Effector CD4-positive, alpha-beta T cell (primary cell): Measurements from ENCODE around the gene KMT2C.
A peak's percentile ranks its signal among the peaks of the same experiment; 100 is the strongest.
"Not testable (repeated sequence)": the region's sequence is repeated elsewhere in the genome, so short reads cannot be mapped to it uniquely, and the experiment has no call there.

Experiments
- DNase-seq: peaks from one replicate; pipeline ENCODE4 v3.0.0-alpha.2; 2020
- total RNA-seq: gene quantifications from one replicate; lab custom pipeline; 2026; lab: John Stamatoyannopoulos, UW

The KMT2C gene
- total RNA-seq = 458 reads per million, percentile 98 among the genes with 10 or more reads in this experiment

GRCh38 chr7:152435384-152436110 lies at the start of gene KMT2C:
Gene KMT2C, minus strand, starts transcription at chr7:152436003. Its CDS starts 217 bp downstream, at chr7:152435786.
- DNase-seq = peak; percentile 36

- DNase-seq = no peak
These were observed 45.3 kb upstream of the KMT2C start for GRCh38 chr7:152481082-152481481.

DNA sequence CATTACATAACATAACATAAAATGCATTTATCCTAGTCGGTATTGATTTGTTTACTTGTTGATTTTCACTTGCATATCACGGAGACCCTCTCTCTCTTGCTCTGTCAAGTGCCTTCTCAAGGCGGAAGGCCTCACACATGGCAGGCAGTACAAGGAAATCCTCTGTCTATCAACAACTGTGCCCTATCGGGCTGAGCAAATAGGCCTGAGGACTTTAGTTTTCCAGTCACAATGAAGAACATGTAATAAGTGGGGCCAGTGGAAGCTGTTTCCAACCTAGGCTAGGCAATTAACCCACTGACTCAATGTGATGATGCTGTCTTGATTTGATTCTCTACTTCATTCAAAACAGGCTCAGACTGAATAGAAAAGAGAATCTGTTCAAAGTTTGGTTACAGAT lies 44.9 kb upstream of the KMT2C start:
- no peak for DNase-seq

GRCh38 chr7:152479595-152479994 lies 43.8 kb upstream of the KMT2C start:
- no peak for DNase-seq

GRCh38 chr7:152478140-152478539 lies 42.3 kb upstream of the KMT2C start:
- DNase-seq = no peak

DNA sequence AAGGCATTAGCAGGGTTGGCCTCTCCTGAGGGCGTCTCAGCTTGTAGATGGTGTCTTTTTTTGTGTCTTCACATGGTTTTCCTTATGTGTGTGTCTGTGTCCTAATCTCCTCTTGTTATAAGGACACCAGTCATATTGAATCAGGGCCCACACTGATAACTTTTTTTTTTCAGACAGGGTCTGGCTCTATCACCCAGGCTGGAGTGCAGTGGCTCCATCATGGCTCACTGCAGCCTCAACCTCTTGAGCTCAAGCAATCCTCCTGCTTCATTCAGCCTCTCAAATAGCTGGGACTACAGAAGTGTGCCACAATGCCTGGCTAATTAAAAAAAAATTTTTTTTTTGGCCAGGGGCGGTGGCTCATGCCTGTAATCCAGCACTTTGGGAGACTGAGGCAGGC lies 41.3 kb upstream of the KMT2C start:
- no peak for DNase-seq

DNA sequence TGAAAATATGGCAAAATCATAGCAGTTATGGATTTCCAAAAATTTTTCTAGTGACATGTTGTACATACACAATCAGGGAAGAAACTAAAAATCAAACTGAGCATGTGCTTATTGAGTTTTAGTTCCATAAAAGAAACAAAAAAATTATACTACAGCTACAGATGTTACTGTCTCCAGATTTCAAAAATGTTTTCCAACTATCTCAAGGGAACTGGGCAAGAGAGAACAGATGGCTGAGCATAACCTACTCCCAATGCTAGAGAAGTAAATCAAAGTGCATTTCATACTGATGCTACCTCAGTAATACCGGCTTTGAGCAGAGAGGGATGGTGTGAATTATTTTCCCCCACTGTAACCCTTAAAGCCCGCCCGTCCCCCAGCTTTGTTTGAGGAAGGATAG lies 40.7 kb upstream of the KMT2C start:
- no peak for DNase-seq

GRCh38 chr7:152471023-152471620 lies 35.3 kb upstream of the KMT2C start:
- not testable (repeated sequence) for DNase-seq

DNA sequence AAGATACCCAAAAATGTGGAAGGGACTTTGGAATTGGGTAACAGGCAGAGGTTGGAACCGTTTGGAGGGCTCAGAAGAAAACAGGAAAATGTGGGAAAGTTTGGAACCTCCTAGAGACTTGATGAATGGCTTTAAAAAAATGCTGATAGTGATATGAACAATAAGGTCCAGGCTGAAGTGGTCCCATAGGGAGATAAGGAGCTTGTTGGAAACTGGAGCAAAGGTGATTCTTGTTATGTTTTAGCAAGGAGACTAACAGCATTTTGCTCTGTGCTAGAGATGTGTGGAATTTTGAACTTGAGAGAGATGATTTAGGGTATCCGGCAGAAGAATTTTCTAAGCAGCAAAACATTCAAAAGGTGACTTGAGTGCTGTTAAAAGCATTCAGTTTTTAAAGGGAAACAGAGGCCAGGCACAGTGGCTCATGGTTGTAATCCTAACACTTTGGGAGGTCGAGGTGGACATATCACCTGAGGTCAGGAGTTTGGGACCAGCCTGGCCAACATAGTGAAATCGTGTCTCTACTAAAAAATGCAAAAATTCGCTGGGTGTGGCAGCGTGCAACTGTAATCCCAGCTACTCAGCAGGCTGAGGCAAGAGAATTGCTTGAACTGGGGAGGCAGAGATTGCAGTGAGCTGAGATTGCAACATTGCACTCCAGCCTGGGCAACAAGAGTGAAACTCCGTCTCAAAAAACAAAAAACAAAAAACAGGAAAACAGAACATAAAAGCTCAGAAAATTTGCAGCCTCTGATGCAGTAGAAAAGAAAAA lies 34.6 kb upstream of the KMT2C start:
- not testable (repeated sequence) for DNase-seq

GRCh38 chr7:152469576-152469975 lies 33.8 kb upstream of the KMT2C start:
- not testable (repeated sequence) for DNase-seq

- no peak for DNase-seq
These were observed 31.4 kb upstream of the KMT2C start for GRCh38 chr7:152467225-152467624.

GRCh38 chr7:152465119-152465387 lies 29.2 kb upstream of the KMT2C start:
- DNase-seq = no peak

GRCh38 chr7:152464312-152465118 lies 28.7 kb upstream of the KMT2C start:
- DNase-seq = peak; percentile 48

GRCh38 chr7:152463709-152464311 lies 28.0 kb upstream of the KMT2C start:
- DNase-seq = peak; percentile 100

DNA sequence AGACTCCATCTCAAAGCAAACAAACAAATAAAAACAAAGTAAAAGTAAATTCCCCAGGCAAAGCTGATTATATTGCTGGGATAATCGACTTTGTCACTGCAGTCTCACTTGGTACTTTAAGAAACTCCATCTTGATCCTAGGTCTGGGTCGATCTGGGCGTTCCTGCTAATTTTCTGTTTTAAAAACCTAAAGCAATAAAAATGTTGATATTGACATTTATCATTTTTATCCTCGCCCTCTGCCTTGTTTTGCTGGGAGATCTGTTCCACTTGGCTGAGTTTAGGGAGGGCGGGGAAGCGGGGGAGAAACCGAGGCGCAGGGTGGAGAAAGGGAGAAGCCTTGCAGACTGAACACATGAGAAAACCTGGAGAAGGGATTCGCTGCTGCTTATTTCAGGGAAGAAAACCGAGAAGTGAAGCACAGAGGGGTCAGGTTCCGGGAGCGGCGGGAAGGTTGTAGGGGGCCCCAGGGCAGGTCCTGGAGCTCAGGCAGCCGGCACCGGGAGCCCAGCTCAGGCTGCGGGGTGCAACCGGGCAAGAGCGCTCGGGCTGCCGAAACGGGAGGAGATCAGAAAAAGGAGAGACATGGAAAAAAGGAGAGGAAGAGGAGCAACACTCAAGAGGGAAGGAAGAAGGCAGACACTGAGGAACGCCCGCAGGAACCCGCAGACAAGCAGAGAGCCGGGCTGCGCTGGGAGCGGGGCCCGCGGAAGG lies 27.3 kb upstream of the KMT2C start:
- DNase-seq = no peak

GRCh38 chr7:152459724-152460251 lies 24.0 kb upstream of the KMT2C start:
- no peak for DNase-seq

GRCh38 chr7:152451356-152451755 lies 15.6 kb upstream of the KMT2C start:
- DNase-seq = no peak

DNA sequence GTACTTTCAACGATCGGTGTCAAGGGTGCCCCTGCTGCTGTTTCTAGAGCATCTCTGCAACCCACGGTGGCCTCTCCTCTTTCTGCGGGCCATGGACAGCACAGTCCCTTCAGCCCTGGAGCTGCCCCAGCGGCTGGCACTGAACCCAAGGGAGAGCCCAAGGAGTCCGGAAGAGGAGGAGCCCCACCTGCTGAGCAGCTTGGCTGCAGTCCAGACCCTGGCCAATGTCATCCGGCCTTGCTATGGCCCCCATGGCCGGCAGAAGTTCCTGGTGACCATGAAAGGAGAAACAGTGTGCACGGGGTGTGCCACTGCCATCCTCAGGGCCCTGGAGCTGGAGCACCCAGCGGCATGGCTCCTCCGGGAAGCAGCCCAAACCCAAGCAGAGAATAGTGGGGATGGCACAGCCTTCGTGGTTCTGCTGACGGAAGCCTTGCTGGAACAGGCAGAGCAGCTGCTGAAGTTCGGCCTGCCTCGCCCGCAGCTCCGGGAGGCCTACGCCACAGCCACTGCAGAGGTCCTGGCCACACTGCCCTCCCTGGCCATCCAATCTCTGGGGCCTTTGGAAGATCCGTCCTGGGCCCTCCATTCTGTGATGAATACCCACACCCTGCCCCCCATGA lies 9.7 kb upstream of the KMT2C start:
- DNase-seq = not testable (repeated sequence)

DNA sequence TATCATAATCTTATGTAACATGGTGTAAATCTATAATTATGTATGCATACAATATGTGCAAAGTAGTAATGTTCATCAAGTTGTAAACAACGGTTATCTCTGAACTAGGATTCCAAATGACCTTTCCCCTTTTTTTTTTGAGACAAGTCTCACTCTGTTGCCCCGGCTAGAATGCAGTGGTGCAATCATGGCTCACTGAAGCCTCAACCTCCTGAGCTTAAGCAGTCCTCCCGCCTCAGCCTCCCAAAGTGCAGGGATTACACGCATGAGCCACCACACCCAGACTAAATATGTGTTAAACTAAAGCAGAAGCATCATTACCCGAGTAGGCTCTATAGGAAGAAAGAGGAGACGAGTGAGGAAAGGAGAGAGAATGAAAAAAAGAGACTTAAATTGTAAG lies 7.8 kb upstream of the KMT2C start:
- no peak for DNase-seq

- no peak for DNase-seq
These were observed 6.6 kb upstream of the KMT2C start for GRCh38 chr7:152442330-152442835.

GRCh38 chr7:152441810-152442209 lies 6.0 kb upstream of the KMT2C start:
- DNase-seq = not testable (repeated sequence)
